Neural crest cell (in vitro differentiated cells): Measurements from ENCODE around the gene PPP2R2C. TPM values are rescaled to one million over a fixed set of nuclear protein-coding genes. Genes with fewer than 3 reads are reported as not detected.

Experiments used
- DNase-seq: peaks from one replicate; pipeline ENCODE4 v3.0.0; 2021; ENCODE audit warnings: low read depth, mixed read lengths, low spot score
- H3K27ac Mint-ChIP-seq: one replicate; pipeline ENCODE4 v1.8.0; 2021; ENCODE audit warnings: mild to moderate bottlenecking, mixed read lengths; ENCODE audit not compliant: unreplicated experiment
- H3K27me3 Mint-ChIP-seq: 2 replicates; pipeline ENCODE4 v1.8.0; 2021; ENCODE audit warnings: low read depth, mild to moderate bottlenecking, mixed read lengths
- H3K36me3 Mint-ChIP-seq: 2 replicates; pipeline ENCODE4 v1.8.0; 2021; ENCODE audit warnings: low read depth, mild to moderate bottlenecking, mixed read lengths
- H3K4me1 Mint-ChIP-seq: 2 replicates; pipeline ENCODE4 v1.8.0; 2021; ENCODE audit warnings: mixed read lengths
- H3K4me3 Mint-ChIP-seq: one replicate; pipeline ENCODE4 v1.8.0; 2021; ENCODE audit warnings: mild to moderate bottlenecking, mixed read lengths
- H3K9me3 Mint-ChIP-seq: 2 replicates; pipeline ENCODE4 v1.8.0; 2021; ENCODE audit warnings: mixed read lengths
- CTCF ChIP-seq: fragments of 200-600 bp; sonication (generic); conservative IDR thresholded peaks from 2 replicates; pipeline ENCODE4 v1.5.0; 2021; ENCODE audit warnings: antibody characterized with exemption, mild to moderate bottlenecking
- total RNA-seq: library from RNA; stranded (reverse); gene quantifications from 2 replicates; pipeline ENCODE4 v1.2.1, GENCODE V29; 2021

PPP2R2C gene
- total RNA-seq, 1 donor from 2014 or later, result 0.35 TPM

- Mint-ChIP-seq H3K4me3 (no peak overlapping the region), H3K36me3 (no peaks in the 10 kb centered on the region), H3K9me3 (no peaks in the 10 kb centered on the region), H3K4me1 (peaks cover 12% of the 10 kb centered on the region), H3K27me3 (peaks cover 35% of the 10 kb centered on the region), H3K27ac (no peak overlapping the region)
- peak; percentile 5 for TF ChIP-seq CTCF
- DNase-seq, result no peak
Measured at GRCh38 chr4:6334203-6334887, 138.1 kb downstream of the PPP2R2C start.

GRCh38 chr4:6333301-6334202, 138.9 kb downstream of the PPP2R2C start:
- Mint-ChIP-seq H3K27me3 (peaks cover 30% of the 10 kb centered on the region), H3K36me3 (no peaks in the 10 kb centered on the region), H3K27ac (no peak overlapping the region), H3K4me1 (peaks cover 12% of the 10 kb centered on the region), H3K9me3 (no peaks in the 10 kb centered on the region), H3K4me3 (no peak overlapping the region)
- peak; percentile 25 for DNase-seq
- TF ChIP-seq CTCF, result peak; percentile 64

GRCh38 chr4:6332669-6333050, 139.8 kb downstream of the PPP2R2C start:
- TF ChIP-seq CTCF, result no peak
- no peaks in the 10 kb centered on the region for H3K36me3 Mint-ChIP-seq
- no peak overlapping the region for H3K27ac Mint-ChIP-seq
- H3K4me1 Mint-ChIP-seq, result peaks cover 8% of the 10 kb centered on the region
- peaks cover 30% of the 10 kb centered on the region for H3K27me3 Mint-ChIP-seq
- H3K9me3 Mint-ChIP-seq, result no peaks in the 10 kb centered on the region
- DNase-seq, result no peak
- no peak overlapping the region for H3K4me3 Mint-ChIP-seq

GRCh38 chr4:6332042-6332668, 140.3 kb downstream of the PPP2R2C start:
- peak; percentile 83 for TF ChIP-seq CTCF
- no peak overlapping the region for H3K27ac Mint-ChIP-seq
- H3K36me3 Mint-ChIP-seq, result no peaks in the 10 kb centered on the region
- H3K4me3 Mint-ChIP-seq, result no peak overlapping the region
- no peaks in the 10 kb centered on the region for H3K9me3 Mint-ChIP-seq
- DNase-seq, result peak; percentile 58
- peaks cover 2% of the 10 kb centered on the region for H3K4me1 Mint-ChIP-seq
- peaks cover 26% of the 10 kb centered on the region for H3K27me3 Mint-ChIP-seq

GRCh38 chr4:6331468-6331867, 140.9 kb downstream of the PPP2R2C start:
- Mint-ChIP-seq H3K9me3 (no peaks in the 10 kb centered on the region), H3K27ac (no peak overlapping the region), H3K36me3 (no peaks in the 10 kb centered on the region), H3K27me3 (peaks cover 23% of the 10 kb centered on the region), H3K4me3 (no peak overlapping the region), H3K4me1 (no peaks in the 10 kb centered on the region)
- TF ChIP-seq CTCF, result no peak
- DNase-seq, result no peak
